GM19240 (cell line): ENCODE measurements around the gene MPPED2.

ENCODE experiments used
- DNase-seq: peaks from one replicate; pipeline ENCODE4 v3.0.0; 2011; ENCODE audit warnings: low spot score; ENCODE audit not compliant: insufficient read length

Gene MPPED2

DNA sequence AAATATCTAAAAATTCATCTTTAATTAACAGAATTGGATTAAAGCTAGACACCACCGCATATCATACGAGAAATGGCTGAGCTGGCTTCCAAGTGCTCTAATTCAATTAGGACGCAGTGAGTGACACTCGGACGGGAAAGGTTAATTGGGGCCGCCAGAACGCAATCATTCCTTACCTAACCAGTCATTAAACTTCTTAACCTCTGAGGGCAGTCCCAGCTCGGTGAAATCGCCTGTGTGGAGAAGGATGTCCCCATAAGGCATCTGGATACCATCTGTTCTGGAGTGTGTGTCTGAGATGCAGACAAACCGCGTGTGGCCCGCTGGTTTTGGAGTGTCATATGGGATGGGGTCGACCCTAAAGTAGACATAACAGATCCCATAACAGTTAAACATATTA, 50.3 kb downstream of the MPPED2 start:
- DNase-seq = no peak

DNA sequence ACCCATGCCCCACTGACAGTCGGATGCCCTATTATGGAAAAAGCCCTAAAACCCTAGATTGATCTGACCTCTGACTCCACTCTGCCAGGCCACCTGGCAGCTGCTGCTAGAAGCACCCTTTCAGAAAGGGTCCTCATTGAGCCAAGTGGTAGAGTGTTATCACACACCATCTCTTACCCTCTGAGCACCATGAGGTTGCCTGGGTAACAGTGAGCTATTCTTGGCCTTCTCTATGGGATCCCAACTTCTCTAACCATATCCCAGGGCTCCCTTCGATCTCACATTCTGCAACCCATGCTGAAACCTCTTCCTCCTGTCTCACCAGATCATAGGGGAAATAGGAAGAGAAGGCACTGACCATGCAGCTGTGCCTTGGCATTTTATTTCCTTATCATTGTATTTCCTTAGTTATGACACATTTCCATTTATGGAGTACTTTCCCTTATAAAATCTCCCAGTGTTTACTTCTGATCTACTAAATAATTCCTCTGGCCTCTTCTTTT, 52.7 kb downstream of the MPPED2 start:
- no peak for DNase-seq

DNA sequence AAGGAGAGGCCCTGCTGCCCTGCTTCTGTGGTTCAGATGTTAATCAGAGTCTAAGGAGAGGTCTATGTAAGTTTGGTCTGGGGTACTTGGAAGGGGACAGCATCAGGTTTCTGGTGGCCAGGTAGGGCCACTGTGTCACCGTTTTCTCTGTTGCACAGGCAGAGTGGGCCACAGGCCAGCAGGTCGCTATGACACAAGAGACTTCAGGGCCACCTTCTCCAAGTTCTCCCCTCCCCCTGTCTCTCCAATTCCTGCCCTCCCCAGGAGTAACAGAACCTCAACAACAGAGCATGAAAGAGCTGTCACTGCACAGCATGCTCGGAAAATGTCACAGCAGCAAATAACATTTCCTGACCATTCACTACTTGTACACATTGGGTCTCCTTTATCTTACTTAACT, 58.6 kb downstream of the MPPED2 start:
- DNase-seq = no peak

DNA sequence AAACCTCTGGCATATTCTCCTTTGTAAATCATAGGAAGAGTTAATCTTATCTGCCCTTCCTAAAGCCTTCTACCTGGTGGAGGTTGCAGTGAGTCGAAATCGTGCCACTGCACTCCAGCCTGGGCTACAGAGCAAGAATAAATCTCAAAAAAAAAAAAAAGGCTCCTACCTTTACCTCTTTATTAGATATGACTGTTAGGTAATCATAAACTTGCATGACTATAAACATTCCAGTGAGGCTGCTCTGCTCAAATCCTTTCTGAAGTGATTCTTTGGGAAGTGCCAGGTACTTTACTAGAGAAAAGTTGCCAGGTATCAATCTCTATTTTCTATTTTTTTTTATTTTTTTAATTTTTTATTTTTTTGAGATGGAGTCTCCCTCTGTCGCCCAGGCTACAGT, 59.6 kb downstream of the MPPED2 start:
- DNase-seq = no peak

DNA sequence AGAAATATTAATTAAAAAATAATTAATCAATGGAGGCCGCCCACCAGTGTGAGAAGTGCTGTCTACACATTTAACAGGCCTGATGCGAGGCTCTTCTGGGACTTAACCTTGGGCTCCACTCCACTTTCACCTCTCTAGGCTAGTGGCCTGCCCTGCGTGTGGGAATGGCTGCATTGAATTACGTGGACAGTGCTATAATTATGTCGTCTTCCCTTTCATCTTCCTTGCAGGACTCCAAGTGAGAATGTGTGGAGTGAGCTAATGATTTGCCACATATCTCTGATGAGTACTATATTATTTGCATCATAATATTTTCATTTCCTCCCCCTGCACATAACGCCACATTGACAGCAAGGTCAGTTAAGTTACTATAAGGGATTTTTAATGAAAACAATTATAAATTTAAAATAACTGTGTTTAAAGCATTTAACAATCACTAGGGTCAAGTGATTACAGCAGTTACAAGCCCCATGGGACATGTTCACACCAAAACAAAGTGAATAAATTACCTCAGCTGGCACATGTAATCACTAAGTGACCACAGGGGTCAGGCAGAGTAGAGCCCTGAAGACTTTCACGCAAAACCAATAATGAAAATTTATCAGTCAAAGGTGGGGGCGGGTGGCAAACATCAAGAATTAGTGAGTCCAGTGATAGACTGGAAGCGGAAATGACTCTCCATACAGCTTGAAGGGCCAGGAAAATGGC, 63.5 kb downstream of the MPPED2 start:
- DNase-seq = no peak

DNA sequence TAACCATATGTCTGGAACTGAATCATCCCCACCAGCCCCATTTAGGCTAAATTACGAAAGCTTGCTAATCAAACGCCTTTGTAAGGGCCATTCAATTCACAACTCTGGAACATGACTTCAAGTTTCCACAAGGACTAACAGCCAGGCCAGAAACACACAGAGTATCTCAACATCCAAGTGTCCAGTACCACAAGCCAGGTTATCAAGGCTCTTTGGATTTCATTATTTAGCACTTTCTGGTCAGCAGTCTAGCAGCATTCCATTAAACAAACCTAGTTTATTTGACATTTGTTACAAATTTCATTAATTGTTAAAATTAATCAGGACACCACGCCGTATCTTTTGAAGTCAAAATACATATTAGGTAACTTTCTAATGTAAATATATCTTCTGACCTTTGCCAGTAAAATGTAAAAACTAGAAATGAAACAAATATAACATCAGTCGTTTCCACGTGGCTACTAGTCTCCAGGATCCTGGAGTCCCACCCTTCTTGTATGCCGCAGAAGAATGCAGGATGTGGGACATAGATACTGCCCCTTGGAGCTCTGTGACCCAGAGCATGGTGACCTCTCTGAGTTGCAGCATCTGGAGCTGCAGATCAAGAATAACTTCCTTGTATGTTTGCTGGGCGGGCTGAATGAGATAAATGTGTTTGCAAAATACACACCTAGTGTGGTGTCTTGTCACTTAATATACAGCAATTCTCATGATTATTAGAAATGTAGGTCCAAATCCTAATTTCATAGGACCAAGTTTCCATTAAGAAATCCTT, 64.7 kb downstream of the MPPED2 start:
- no peak for DNase-seq

DNA sequence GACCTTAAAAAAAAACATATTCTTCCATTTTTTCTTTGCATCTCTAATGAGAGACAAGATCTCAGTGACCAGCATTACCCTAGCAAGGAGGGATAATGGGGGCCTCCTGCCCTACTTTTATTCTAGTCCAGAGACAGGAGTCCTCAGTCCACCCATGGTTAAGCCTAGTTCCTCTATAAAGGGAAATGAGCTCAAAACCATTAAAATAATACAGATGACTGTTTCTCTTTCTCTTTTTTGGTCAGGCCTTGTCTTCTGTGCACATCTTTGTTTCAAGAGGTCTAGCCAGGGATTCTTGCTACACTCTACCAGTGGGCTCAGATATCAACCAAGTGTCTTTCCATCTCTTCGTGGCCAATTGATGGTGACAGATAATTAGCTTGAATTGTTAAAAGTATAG, 73.1 kb downstream of the MPPED2 start:
- no peak for DNase-seq

DNA sequence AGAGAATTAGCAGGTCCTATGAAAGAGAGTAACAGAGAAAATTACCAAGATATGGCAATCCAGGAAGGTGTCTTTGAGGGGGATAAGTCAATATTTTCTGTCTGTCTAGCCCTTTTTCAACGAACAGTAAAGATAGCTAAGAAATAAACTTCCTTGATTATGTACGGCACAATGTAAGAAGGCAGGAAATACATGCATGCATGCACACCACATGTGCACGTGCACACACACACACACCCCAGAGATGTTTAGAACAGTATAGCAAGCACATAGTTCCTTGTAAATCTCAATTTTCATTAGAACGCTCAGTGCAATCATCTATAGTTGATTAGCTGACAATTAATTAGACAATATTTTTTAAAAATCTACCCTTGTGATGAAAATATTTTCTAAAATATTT, 74.7 kb downstream of the MPPED2 start:
- no peak for DNase-seq

DNA sequence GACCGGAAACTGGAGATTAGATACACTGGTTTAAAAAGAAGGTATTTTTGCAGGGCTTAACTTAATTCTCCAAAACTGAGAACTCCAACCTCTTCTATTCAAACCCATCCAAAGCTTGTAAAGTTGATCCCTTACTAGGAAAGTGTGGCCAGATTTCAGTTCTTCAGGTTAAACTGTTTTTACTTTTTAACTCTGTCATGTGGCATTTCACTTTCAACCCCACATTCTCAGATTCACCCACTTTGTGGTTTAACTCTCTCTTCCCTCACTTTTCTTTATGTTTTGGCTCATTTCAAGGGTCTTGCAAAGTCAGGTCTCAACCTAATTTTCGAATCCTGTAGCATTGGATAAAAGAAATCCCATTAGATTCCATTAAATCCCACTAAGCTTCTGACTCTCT, 75.4 kb downstream of the MPPED2 start:
- DNase-seq = no peak

DNA sequence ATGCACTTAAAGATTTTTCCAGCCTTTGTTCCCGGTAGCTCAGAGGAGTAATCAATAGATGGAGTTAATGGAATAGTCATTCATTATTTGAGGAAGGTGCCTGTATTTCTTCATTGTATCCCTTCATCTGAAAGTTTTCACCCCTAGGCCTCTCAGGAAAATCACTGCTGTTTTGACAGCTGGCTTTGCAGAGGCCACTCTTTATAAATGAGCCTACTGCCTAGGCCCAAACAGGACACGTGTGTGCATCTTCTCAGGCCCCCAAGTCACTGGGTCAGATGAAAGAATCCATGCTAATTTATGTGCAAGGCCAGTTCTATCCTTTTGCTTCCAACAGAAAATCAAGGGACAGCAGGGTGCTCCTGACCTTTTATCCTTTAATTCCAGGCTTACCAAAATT, 76.8 kb downstream of the MPPED2 start:
- DNase-seq = no peak

DNA sequence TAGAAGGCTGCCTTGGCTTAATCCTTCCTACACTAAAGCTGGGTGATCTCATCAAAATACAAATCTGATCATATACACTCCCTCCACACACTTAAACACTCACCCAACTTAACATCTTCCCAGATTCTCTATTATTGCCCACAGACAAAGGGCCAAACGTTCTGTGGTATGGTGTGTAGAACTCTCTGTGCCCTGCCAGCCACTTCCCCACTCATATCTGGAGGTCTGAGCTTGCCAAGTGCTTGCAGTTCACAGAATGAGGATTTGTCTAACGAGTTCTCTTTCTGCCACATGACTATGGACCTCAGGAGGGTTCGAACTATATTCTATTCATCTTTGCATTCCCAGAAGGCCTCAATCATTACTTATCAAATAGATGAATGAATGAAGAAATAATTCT, 77.6 kb downstream of the MPPED2 start:
- DNase-seq = no peak

DNA sequence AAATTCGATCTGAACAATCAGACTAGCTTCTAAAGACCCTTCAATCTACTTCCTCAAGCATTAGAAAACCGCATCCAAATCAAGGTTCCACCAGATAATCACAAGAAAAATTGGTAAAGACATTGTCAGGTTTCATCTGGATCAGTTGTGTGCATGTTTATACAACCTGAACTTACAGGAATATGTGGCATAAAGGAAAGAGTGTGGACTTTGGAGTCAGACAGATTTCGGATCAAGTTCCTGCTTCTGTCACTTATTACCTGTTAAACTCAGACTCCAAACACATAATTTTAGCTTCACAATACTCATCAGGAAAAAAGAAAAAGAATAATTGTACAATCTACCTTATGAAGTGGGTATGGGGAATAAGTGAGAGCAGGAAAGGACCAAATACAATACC, 80.5 kb downstream of the MPPED2 start:
- no peak for DNase-seq

DNA sequence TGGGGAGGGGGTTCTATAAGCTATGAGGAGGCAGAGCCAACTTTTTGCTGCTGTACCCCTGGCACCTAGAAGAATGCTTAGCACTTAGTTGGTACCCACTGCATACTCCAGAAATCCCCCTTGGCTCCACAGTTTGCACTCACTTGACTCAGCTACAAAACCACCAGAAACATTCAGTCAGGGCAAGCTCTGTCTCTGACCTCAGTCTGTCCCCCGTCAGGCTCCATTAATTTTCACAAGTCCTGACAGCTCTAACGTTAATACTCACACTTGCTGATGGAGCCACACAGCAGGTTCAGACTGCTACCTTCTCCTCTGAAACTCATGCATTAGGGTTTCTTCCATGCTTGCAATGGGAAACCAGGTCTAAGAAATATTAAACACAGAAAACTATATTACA, 81.7 kb downstream of the MPPED2 start:
- DNase-seq = no peak

DNA sequence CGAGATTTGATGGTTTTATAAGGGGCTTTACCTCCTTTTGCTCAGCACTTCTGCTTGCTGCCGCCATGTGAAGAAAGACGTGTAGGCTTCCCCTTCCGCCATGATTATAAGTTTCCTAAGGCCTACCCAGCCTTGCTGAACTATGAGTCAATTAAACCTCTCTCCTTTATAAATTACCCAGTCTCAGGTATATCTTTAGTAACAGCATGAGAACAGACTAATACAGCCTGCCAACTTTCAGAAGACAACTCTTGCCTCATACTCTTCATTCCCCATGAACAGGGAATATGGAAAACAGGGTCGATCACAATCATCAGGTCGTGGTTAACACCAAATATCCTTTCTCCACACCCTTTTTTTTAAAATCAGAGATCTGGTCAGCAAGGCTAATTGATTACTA, 83.0 kb downstream of the MPPED2 start:
- DNase-seq = no peak

DNA sequence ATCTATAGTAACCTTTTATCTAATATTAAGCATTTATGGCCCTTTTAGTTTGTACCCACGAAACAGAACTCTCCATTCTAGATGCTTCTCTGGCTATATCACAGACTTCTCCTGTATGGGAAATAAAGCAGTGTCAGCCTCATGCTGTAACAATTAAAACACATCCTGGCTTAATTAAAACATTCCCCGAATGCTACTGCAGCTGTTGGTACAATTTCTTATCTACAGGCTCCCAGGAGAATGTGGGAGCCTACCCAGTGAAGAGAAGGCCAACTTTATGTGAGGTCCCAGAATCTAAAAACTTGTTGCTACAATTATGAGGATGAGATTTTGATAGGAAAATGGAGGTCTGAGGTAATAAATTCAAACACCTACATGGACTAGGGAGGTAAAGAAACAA, 83.8 kb downstream of the MPPED2 start:
- no peak for DNase-seq

DNA sequence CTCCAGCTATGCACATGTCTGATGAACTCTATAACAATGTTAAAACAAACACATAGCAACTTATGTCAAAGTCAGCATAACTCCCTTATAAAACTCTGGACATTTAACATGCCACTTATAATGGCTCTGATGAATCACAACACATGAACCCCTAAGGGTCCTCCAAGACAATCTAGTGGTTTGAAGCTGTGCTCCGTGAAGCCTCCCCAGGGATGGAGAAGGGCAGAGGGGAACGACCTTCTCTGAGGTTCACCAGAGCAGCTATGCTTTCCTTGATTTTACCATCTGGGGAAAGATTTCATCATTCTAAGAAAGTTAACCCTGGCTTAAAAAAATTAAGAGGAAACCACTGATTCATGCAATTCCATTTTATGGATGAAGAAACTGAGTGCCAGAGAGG, 84.4 kb downstream of the MPPED2 start:
- no peak for DNase-seq

DNA sequence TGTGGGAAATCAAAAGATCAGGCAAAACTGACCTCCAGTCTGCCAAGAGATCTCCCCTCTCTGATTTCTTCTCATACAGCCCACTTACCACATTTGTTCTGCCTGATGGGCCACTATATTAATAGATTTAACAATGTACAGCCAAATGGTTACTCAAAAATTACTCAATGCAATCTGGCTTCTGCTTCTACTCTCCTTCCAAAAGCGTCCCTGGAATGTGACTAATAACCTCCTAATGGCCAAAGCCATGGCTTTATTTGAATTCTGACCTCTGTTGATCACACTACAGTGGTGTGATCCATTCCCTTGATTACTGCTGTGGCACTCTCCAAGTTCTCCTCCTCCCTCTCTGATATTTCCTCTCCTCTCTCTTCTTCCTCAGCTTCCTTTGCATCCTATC, 86.2 kb downstream of the MPPED2 start:
- DNase-seq = no peak

DNA sequence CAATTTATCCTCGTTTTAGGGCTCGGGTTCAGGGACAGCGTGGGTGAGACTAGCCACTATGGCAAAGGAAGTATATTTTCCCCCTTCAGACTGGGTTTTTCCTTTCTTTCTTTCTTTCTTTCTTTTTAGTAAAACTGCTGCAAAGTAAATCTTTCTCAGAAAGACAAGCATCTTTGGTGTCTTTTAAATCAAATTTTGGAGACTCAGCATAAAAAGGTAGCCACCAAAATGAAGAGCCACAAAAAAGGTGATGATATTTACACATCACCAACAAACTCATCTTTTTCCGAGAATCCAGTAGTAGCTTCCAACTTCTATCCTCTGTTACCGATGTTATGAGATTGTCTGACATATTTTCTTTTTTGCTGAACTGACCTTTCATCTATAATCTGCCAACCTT, 88.6 kb downstream of the MPPED2 start:
- DNase-seq = no peak

DNA sequence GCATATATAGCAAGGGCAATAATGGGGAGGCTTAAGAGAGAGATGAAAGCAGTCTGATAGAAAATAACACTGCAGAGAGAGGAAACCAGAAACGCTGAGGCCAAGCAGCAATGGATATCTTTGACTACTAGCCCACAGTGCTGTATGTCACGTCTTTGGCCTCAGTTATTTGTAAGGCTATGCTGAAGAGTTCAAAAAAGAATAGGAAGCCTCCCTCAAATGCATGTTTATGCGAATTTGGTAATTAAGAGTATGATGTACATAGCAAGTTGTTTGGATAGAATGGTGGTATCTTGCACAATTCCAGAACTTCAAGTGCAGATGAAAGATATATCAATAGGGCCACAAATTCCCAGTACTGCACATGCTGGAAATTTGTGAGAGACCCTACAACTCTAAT, 89.2 kb downstream of the MPPED2 start:
- DNase-seq = no peak

DNA sequence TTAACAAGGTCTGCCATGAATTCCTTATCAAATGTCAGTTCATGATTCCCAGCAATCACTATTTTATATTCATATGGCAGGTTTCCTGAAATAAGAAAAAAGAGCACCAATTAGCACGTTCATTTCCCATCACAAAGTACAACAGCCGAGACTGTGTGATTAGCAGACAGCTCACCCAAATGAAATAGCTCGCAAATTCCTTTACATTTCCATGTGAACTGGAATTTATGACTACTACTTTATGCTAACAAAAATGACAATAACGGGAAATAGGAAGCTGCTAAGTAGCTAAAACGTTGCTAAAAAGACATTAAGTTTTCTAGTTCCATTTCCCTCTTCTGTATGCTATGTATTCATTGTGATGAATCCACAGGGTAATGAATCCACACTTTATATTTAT, 90.7 kb downstream of the MPPED2 start:
- DNase-seq = no peak

DNA sequence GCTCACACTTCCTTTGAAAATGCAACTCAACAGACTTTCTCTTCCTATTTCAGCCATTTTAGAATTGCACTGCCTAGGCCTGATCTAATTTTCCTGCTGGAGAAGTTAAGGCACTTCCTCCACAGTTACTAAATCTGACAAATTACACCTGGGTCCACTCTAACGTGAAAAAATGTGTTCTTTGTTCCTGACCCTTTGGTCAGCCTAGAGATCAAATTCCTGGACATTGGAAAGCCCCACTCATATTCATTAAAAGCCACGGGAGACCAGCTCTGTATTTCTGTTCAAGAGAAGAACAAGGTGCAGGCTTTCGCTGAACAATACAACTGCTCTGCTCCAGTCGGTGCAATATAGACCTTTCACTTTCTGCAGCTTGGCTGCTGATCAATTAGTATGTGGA, 96.6 kb downstream of the MPPED2 start:
- DNase-seq = no peak

DNA sequence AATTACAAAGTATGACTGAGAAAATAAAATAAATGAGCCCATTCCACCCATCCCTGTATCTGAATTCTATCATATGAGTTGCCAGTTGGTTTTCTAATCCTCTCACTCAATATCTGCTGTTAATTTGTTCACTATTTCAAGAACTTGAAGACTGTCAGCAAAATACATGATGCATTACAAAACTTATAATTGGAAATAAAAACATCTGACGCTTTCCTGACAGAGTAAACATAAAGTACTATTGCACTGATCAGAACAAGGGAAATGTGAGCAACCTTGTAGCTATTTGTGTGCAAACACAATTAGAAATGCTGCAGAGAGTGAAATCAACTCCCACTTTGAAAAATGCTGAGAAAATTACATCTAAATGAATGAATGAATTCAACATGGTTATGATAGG, 97.1 kb downstream of the MPPED2 start:
- DNase-seq = no peak
